ENCODE measurements around the gene LSP1.

LSP1 gene

DNA sequence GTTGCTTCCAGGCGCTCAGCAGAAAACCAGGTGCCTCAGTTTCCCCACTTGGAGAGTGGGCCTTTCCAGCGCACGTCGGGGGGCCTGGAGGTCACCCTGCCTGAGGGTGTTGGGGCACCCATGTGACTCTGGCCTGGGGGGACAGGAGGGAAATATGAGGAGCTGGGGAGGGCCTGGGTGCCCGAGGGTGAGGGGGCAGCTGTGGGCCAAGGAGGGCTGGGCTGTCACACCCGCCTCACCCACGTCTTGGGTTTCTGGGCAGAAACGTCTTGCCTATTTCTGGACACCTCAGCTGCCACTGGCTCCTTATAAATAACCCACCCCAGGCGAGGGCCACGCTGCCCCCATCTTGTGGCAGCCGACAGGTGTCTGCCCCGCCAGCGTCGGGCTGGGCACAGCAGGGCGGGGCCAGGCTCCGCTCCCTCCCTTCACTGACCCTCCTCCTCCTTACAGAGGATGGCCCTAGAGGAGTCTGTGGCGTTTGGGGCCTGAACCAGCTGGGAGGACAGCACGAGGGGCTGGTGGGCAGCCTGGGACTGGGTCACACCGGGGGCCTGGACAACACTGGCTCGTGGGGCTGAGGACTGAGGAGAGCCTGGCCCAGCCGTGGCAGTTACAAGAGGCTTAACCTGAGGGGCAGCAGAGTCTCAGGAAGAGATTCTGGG, 68.2 kb downstream of the LSP1 start:
- Mint-ChIP-seq H3K36me3 (ENCODE audit: low read depth) (no peaks in the 10 kb centered on the region), H3K9me3 (no peaks in the 10 kb centered on the region), H3K4me1 (ENCODE audit: low read depth) (peaks cover 3% of the 10 kb centered on the region), H3K27ac (no peak overlapping the region), H3K27me3 (no peaks in the 10 kb centered on the region), H3K4me3 (no peak overlapping the region)

DNA sequence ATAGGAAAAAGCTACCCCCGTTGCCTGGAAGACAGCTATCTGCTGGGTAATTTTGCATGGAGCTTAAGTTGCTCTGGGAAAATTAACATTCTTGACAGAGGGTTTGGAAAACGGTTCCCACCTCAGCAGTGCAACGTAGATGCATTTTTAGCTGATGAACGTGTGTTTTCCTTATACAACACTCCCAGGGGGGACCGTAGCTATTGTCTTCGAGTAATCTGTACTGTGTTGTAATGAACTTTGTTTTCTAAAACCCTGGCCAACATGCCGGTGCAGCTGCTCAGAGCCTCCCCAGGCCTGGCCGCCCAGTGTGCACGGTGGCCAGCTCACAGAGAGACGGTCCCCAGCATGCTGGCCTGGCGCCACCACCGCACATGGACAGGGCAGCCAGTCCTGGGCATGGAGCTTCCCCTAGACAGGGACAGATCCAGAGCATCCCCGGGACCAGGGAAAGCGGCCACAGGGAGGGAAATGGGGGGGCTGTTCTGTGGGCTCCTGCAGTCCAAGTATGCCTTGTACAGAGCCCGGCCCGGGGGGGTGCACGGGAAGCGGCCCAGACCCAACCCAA, 68.8 kb downstream of the LSP1 start:
- Mint-ChIP-seq H3K9me3 (no peaks in the 10 kb centered on the region), H3K27ac (no peak overlapping the region), H3K36me3 (ENCODE audit: low read depth) (no peaks in the 10 kb centered on the region), H3K4me1 (ENCODE audit: low read depth) (no peaks in the 10 kb centered on the region), H3K4me3 (no peak overlapping the region), H3K27me3 (no peaks in the 10 kb centered on the region)

DNA sequence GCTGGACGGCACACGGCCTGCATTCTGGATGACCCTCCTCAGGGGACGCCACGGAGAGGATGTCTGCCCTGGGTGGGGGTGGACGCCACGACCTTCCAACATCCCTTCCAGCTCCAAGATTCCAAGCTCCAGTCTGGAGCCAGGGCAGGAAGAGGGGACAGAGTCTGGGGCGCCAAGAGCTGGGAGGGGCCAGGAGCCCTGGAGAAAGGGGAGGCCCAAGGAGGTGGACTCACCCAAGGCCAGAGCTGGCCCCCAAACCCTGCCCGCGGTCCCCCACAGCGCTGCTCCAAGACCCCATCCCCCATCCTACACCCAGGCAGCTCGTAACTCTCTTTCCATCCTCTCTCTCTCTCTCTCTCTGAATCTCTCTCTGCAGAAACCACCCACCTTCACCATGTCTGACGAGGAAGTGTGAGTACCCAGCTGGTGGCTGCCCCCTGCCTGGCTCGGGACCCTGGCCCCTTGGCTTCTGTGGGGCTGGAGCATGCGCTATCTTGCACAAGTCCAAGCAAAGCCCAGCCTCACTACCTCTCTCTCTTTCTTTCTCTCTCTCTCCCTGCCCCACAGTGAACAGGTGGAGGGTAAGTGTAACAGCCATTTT, 69.7 kb downstream of the LSP1 start:
- no peak overlapping the region for H3K27ac Mint-ChIP-seq
- H3K4me3 Mint-ChIP-seq: no peak overlapping the region
- no peaks in the 10 kb centered on the region for H3K9me3 Mint-ChIP-seq
- no peaks in the 10 kb centered on the region for H3K27me3 Mint-ChIP-seq
- no peaks in the 10 kb centered on the region for H3K4me1 Mint-ChIP-seq (ENCODE audit: low read depth)
- H3K36me3 Mint-ChIP-seq (ENCODE audit: low read depth): no peaks in the 10 kb centered on the region

DNA sequence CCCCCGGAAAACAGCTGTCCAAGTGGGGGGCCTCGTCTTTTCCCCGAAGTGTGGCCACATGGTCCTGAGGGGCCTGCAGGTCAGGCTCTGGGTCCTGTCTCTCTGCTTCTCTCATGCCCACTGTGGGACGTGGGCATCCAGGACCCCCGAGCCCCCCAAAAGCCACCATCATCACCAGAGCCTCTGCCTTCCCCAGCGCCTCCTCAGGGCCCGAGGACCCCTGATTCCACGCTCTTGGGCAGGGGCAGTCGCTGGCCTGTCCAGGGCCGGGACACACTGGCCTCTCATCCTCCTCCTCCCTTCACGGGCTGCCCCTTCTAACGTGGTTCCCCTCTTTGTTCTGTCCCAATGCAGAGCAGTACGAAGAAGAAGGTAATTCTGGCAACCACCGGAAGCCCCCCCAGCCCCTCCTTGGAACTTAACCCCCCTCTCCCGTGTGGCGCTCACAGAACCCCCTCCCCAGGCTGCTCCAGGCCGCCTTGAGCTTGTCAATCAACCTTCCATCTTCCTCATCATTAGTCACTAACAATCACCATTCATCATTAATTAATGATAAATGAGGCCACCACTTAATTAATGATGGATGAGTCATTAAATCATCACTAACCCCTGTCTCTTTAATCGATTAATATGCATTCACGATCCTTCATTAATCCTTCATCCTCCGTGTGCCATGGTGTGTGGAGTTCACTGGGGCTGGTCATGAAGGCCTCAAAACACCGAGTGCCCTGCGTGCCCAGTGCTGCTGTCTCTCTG, 70.5 kb downstream of the LSP1 start:
- Mint-ChIP-seq H3K9me3 (no peaks in the 10 kb centered on the region), H3K27me3 (no peaks in the 10 kb centered on the region), H3K4me1 (ENCODE audit: low read depth) (no peaks in the 10 kb centered on the region), H3K4me3 (no peak overlapping the region), H3K36me3 (ENCODE audit: low read depth) (no peaks in the 10 kb centered on the region), H3K27ac (no peak overlapping the region)

DNA sequence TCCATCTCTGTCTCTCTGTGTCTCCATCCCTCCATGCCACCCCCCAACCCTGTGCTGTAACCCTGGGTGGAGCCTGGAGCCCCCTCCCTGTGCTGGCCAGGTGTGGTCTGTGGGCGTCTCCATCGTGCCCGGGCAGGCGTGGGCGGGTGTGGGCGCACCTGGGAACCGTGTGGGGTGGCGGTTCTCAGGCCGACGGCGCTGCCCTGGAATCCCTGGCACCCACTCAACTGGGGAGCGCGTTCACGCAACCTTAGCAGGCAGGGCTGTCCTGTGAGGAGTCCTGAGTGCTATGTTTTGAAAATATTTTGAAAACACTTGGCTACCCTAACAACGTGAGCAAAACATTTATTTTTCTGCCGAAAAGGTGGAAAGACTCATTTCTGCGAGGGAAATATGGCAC, 71.3 kb downstream of the LSP1 start:
- Mint-ChIP-seq H3K4me3 (no peak overlapping the region), H3K27me3 (no peaks in the 10 kb centered on the region), H3K9me3 (no peaks in the 10 kb centered on the region), H3K36me3 (ENCODE audit: low read depth) (no peaks in the 10 kb centered on the region), H3K4me1 (ENCODE audit: low read depth) (no peaks in the 10 kb centered on the region), H3K27ac (no peak overlapping the region)

DNA sequence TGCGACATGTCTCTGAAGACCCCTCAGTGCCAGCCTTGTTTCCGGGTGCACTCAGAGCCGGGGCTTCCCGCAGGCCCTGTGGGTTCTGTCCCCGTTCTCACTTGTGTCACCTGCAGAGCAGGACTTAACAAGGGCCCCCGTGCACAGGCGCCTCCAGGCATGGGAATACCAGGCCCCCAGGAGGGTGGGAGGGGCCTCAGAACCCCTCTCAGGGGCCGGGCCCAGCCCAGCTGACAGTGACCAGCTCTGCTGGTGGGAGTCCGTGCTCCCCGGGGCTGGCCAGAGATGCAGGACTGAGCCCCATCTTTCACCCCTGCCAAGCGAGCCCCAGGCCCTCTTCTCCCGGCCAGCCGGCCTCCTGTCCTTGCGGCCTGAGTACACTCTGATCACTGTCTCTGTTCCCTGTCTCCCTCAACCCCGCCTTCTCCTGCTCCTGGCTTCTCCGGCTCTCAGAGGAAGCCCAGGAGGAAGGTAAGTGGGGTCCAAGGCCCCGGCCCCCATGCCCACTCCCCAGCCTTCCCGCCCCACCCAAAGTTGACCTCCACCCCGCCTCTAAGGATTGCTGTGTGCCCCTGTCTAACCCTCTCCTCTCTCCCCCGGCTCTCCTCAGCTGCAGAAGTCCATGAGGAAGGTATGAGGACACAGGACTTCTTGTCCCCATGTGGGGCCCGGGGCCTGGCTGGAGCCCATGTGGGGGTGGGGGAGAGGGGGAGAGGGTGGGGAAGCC, 71.9 kb downstream of the LSP1 start:
- no peak overlapping the region for H3K27ac Mint-ChIP-seq
- no peaks in the 10 kb centered on the region for H3K36me3 Mint-ChIP-seq (ENCODE audit: low read depth)
- no peak overlapping the region for H3K4me3 Mint-ChIP-seq
- H3K9me3 Mint-ChIP-seq: no peaks in the 10 kb centered on the region
- H3K27me3 Mint-ChIP-seq: no peaks in the 10 kb centered on the region
- H3K4me1 Mint-ChIP-seq (ENCODE audit: low read depth): no peaks in the 10 kb centered on the region

DNA sequence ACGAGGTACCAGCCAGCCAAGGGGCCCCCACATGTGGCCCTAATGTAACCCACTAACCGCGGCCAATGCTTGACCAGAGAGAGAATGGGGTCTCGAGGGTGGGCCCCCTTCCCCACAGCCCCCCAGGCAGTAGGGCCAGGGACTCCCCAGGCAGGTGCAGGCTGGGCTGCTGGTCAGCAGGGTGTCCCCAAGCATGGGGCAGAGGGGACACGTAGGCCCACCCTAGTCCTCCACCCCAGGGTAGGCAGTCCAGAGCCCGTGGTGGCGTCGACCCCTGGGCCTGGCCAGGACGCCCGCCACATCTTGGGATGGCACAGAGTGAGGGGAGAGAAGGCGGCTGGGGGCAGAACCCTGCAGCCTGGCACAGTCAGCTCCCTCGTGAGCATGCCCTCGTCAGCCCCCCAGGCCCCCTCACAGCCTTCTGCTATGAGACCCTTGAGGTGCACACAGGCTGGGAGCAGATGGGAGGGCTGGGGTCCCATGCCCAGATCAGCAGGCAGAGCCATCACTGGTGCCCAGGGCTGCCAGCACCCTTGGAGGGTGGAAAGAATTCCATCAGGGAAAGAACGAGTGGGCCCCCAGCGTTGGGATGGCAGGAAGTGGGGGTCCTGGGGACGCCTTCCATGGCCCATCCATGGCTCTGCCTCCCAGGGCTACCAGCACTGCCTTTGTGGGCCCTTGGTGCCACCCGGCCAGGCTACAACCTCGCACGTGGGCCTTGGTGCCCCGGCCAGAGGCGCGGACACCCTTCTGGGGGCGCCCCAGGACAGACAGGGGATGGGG, 72.7 kb downstream of the LSP1 start:
- no peaks in the 10 kb centered on the region for H3K27me3 Mint-ChIP-seq
- H3K27ac Mint-ChIP-seq: no peak overlapping the region
- H3K9me3 Mint-ChIP-seq: no peaks in the 10 kb centered on the region
- peaks cover 3% of the 10 kb centered on the region for H3K4me1 Mint-ChIP-seq (ENCODE audit: low read depth)
- no peak overlapping the region for H3K4me3 Mint-ChIP-seq
- no peaks in the 10 kb centered on the region for H3K36me3 Mint-ChIP-seq (ENCODE audit: low read depth)

DNA sequence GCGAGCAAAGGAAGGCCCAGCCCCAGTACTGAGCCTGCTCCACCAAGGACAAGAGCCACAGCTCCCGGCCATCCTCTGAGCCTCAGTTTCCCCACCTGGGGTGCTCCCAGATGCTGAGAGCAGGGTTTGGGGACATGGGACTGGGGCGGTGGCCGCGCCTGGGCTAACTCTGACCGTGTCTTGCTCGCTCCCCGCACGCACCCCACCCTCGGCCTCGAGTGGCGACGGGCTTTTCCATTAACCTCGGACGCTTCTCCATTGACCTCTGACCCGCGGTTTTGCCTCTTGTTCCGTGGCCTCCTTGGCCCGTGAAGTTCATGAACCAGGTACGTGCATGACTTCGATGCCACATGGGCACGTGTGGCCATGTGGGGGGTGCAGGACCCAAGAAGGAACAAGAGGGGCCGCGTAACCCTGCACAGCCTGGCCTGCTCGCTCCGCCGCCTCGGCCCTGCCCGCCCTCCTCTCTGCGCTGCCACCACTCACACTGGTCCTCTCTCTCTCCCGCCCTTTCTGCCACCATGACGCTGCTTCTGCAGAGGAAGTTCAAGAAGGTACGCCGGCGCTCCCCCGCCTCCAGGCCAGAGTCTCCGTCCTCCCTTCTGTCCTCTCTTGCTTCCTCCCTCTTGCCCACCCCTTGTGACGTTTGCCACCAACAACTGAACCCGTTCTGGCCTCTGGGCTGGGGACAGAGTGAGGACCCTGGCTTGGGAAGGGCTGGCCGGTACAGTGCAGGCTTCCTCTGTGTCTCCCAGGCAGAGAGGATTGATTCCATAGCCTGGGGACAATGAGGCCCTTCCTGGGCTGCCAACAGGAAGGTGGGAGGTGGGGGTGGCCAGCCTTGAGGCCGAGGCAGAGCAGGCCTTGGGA, 73.5 kb downstream of the LSP1 start:
- H3K4me1 Mint-ChIP-seq (ENCODE audit: low read depth): peaks cover 4% of the 10 kb centered on the region
- no peak overlapping the region for H3K4me3 Mint-ChIP-seq
- H3K36me3 Mint-ChIP-seq (ENCODE audit: low read depth): no peaks in the 10 kb centered on the region
- no peak overlapping the region for H3K27ac Mint-ChIP-seq
- H3K27me3 Mint-ChIP-seq: no peaks in the 10 kb centered on the region
- no peaks in the 10 kb centered on the region for H3K9me3 Mint-ChIP-seq

DNA sequence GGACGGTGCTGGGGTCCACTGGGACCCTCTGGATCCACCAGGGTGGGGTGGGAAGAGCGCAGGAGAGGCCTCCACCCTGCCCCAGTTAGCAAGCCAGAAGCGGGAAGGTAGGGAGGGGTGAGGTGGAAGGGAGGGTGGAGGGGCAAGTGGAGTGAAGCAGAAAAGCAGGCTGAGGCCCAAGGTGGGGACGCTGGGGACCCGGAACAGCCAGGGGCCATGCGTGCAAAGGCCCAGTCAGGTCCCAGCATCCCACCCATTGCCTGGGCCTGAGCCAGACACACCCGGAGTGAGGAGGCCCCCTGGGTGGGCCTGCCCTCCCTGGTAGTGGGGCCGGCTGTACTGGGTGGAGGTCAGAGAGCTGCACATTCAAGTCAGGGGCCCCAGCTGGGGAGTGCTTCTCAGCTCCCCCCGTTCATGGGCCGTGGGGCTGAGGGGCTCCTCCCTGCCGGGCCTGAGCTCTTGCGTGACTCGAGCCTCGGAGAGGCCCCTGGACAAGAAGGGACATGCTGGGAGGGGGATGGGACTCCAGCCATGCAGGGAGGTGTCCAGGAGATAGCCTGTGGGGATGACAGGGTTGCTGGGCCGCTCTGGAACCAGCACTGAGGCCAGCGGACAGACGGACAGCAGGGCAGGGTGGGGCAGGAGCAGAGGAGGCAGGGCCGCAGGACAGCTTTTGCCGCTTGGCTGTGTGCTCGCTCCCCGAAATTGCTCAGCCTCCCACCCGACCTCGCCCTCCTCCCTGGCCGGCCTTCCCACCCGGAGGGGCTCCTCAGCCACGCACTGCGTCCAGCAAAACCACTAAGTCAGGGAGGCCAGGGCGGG, 74.4 kb downstream of the LSP1 start:
- Mint-ChIP-seq H3K27ac (no peak overlapping the region), H3K4me3 (no peak overlapping the region), H3K4me1 (ENCODE audit: low read depth) (peaks cover 4% of the 10 kb centered on the region), H3K27me3 (no peaks in the 10 kb centered on the region), H3K36me3 (ENCODE audit: low read depth) (no peaks in the 10 kb centered on the region), H3K9me3 (no peaks in the 10 kb centered on the region)

DNA sequence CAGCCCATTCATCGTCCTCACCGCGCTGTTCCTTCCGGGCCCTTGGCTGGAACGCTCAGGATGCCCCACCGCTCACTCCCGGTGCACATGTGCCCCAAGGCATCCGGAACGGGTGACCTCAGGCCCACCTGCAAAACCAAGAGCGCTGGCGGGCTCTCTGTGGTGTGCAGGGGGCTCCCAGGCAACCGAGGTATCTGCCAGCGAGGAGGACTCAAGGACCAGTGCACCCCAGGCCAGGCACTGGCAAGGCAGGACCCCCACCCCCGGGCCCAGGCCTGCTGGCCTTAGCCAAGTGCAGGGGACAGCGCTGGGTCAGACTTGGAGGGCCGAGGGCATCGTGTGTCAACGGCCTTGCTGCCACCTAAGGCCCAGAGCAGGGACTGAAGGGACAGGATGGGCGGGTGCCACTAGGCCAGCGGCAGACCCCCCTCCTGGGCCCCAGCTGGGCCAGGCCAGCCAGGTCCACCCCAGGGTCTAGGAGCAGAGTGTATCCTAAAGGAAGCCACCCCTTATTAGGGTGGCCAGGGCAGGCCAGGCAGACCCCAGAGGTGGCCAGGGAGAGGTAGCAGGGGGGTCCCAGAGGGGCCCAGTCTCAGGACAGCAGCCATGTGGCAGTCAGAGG, 75.1 kb downstream of the LSP1 start:
- no peaks in the 10 kb centered on the region for H3K36me3 Mint-ChIP-seq (ENCODE audit: low read depth)
- H3K4me1 Mint-ChIP-seq (ENCODE audit: low read depth): peaks cover 4% of the 10 kb centered on the region
- H3K4me3 Mint-ChIP-seq: no peak overlapping the region
- H3K27ac Mint-ChIP-seq: no peak overlapping the region
- H3K27me3 Mint-ChIP-seq: no peaks in the 10 kb centered on the region
- no peaks in the 10 kb centered on the region for H3K9me3 Mint-ChIP-seq

DNA sequence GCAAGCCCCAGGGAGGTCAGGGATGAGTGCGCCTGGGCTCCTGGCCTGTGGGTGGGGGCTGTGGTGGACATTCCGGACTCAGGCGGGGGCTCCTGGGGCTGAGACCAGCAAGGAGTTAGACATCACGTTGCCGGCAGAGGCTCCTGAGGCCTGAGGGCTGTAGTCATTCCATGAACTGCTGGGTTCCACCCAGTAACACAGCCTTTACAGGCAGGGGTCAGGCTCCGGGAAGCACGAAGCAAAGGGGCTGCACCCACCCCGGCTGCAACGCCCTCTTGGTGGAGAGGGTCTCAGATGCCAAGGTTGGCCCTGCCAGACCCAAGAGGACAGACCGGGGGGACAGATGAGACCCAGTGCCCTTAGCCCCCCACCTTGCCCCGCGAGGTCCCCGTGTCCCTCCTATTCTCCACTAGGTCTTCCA, 75.6 kb downstream of the LSP1 start:
- Mint-ChIP-seq H3K36me3 (ENCODE audit: low read depth) (no peaks in the 10 kb centered on the region), H3K4me3 (no peak overlapping the region), H3K27me3 (no peaks in the 10 kb centered on the region), H3K9me3 (no peaks in the 10 kb centered on the region), H3K27ac (no peak overlapping the region), H3K4me1 (ENCODE audit: low read depth) (peaks cover 4% of the 10 kb centered on the region)

DNA sequence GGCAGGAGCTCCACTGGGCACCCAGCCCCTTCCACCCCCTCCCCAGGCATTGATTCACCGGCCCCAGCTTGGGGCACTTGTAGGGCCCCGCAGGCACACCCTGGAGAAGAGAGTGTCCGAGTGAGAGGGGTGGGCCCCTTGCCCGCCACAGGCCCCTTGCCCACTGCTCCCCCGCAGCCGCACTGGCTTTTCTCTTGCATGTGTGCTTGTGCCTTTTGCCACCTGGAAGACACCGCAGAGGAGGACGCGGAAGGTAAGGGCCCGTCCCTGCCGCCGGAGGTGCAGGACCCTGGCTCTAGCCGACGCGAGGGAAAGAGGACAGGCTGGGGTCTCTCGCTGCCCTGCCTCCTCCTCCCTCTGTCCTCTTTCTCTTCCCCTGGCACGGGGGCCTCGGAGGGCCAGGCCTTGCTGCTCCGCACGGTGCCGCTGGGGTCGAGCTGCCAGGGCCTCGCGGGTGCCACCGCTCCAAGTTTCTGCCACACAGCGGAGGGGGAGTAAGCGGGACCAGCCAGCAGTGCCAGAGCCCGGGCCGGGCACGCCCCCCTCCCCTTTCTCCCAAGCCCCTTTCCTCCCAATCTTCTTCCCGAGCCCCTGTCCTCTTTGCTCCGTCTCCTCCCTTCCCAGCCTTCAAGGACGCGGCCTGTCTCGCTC, 76.1 kb downstream of the LSP1 start:
- H3K4me3 Mint-ChIP-seq: no peak overlapping the region
- H3K4me1 Mint-ChIP-seq (ENCODE audit: low read depth): peaks cover 4% of the 10 kb centered on the region
- H3K27ac Mint-ChIP-seq: no peak overlapping the region
- no peaks in the 10 kb centered on the region for H3K27me3 Mint-ChIP-seq
- no peaks in the 10 kb centered on the region for H3K9me3 Mint-ChIP-seq
- no peaks in the 10 kb centered on the region for H3K36me3 Mint-ChIP-seq (ENCODE audit: low read depth)
